ENCODE data around the gene LMAN2L.

GRCh38 chr2:96773922-96774321 is 34.1 kb upstream of the LMAN2L start:
- TF ChIP-seq POLR2AphosphoS5 (IDR thresholded peaks at IDR 0.05) (peak in 1 of 2 donors; percentile 29), CTCF (IDR thresholded peaks at IDR 0.05) (no peak)
